HEK293 (cell line): Measurements from ENCODE around the gene CTF1.

Experiments used
- EGR2 ChIP-seq: fragments of 450-650 bp; formaldehyde crosslinking; IDR thresholded peaks from 2 replicates; pipeline ENCODE4 v1.5.1; 2016; ENCODE audit warnings: low read depth, missing biosample characterization, missing genetic modification characterization
- YY2 ChIP-seq: fragments of 450-650 bp; formaldehyde crosslinking; IDR thresholded peaks from 2 replicates; pipeline ENCODE4 v1.5.1; 2016; ENCODE audit warnings: missing biosample characterization, missing genetic modification characterization
- ZBTB20 ChIP-seq: fragments of 450-650 bp; formaldehyde crosslinking; IDR thresholded peaks from 2 replicates; pipeline ENCODE4 v1.5.1; 2016; ENCODE audit warnings: missing biosample characterization, missing genetic modification characterization
- ZBTB48 ChIP-seq: fragments of 450-650 bp; formaldehyde crosslinking; IDR thresholded peaks from 2 replicates; pipeline ENCODE4 v1.5.1; 2016; ENCODE audit warnings: missing biosample characterization, missing genetic modification characterization
- ZIC2 ChIP-seq: fragments of 450-650 bp; formaldehyde crosslinking; IDR thresholded peaks from 2 replicates; pipeline ENCODE4 v1.5.1; 2016; ENCODE audit warnings: missing biosample characterization, missing genetic modification characterization
- ZNF132 ChIP-seq: fragments of 450-650 bp; formaldehyde crosslinking; IDR thresholded peaks from 2 replicates; pipeline ENCODE4 v1.5.1; 2017; ENCODE audit warnings: missing biosample characterization, missing genetic modification characterization, borderline replicate concordance
- ZNF2 ChIP-seq: fragments of 450-650 bp; formaldehyde crosslinking; IDR thresholded peaks from 2 replicates; pipeline ENCODE4 v1.5.1; 2016; ENCODE audit warnings: missing biosample characterization, missing genetic modification characterization
- ZNF211 ChIP-seq: fragments of 450-650 bp; formaldehyde crosslinking; IDR thresholded peaks from 2 replicates; pipeline ENCODE4 v1.5.1; 2016; ENCODE audit warnings: low read depth, missing biosample characterization, missing genetic modification characterization
- ZNF266 ChIP-seq: fragments of 450-650 bp; formaldehyde crosslinking; IDR thresholded peaks from 2 replicates; pipeline ENCODE4 v1.5.1; 2016; ENCODE audit warnings: missing biosample characterization, missing genetic modification characterization, low read depth
- ZNF354C ChIP-seq: fragments of 450-650 bp; formaldehyde crosslinking; IDR thresholded peaks from 2 replicates; pipeline ENCODE4 v1.5.1; 2016; ENCODE audit warnings: missing biosample characterization, missing genetic modification characterization, low read depth, borderline replicate concordance
- ZNF416 ChIP-seq: fragments of 450-650 bp; formaldehyde crosslinking; IDR thresholded peaks from 2 replicates; pipeline ENCODE4 v1.5.1; 2016; ENCODE audit warnings: missing biosample characterization, missing genetic modification characterization
- ZNF561 ChIP-seq: fragments of 450-650 bp; IDR thresholded peaks from 2 replicates; pipeline ENCODE4 v1.5.1; 2018; ENCODE audit warnings: missing biosample characterization, missing genetic modification characterization, borderline replicate concordance
- ZNF623 ChIP-seq: fragments of 450-650 bp; formaldehyde crosslinking; IDR thresholded peaks from 2 replicates; pipeline ENCODE4 v1.5.1; 2016; ENCODE audit warnings: missing biosample characterization, missing genetic modification characterization
- ZNF701 ChIP-seq: fragments of 450-650 bp; formaldehyde crosslinking; IDR thresholded peaks from 2 replicates; pipeline ENCODE4 v1.5.1; 2016; ENCODE audit warnings: missing biosample characterization, missing genetic modification characterization
- TF ChIP-seq, protein P1 (sequence below): fragments of 450-650 bp; formaldehyde crosslinking; IDR thresholded peaks from 2 replicates; pipeline ENCODE4 v1.5.1; 2016; ENCODE audit warnings: missing biosample characterization, missing genetic modification characterization
- TF ChIP-seq, protein P2 (sequence below): IDR thresholded peaks from 2 replicates; pipeline ENCODE4 v1.6.1; 2011; ENCODE audit warnings: mild to moderate bottlenecking, low read depth, low read length, borderline replicate concordance
- TF ChIP-seq, protein P3 (sequence below): fragments of 450-650 bp; formaldehyde crosslinking; IDR thresholded peaks from 2 replicates; pipeline ENCODE4 v1.5.1; 2016; ENCODE audit warnings: missing biosample characterization, missing genetic modification characterization
- TF ChIP-seq, protein P4 (sequence below): fragments of 450-650 bp; formaldehyde crosslinking; IDR thresholded peaks from 2 replicates; pipeline ENCODE4 v1.5.0; 2017; ENCODE audit warnings: missing biosample characterization, missing genetic modification characterization, borderline replicate concordance
- TF ChIP-seq, protein P5 (sequence below): fragments of 450-650 bp; formaldehyde crosslinking; IDR thresholded peaks from 2 replicates; pipeline ENCODE4 v1.5.1; 2017; ENCODE audit warnings: missing biosample characterization, missing genetic modification characterization
- TF ChIP-seq, protein P6 (sequence below): fragments of 450-650 bp; formaldehyde crosslinking; IDR thresholded peaks from 2 replicates; pipeline ENCODE4 v1.5.1; 2016; ENCODE audit warnings: missing biosample characterization, missing genetic modification characterization, borderline replicate concordance
- TF ChIP-seq, protein P7 (sequence below): fragments of 450-650 bp; formaldehyde crosslinking; conservative IDR thresholded peaks from 2 replicates; pipeline ENCODE4 v1.5.1; 2016; ENCODE audit warnings: low read depth, missing biosample characterization, missing genetic modification characterization

CTF1 gene

DNA sequence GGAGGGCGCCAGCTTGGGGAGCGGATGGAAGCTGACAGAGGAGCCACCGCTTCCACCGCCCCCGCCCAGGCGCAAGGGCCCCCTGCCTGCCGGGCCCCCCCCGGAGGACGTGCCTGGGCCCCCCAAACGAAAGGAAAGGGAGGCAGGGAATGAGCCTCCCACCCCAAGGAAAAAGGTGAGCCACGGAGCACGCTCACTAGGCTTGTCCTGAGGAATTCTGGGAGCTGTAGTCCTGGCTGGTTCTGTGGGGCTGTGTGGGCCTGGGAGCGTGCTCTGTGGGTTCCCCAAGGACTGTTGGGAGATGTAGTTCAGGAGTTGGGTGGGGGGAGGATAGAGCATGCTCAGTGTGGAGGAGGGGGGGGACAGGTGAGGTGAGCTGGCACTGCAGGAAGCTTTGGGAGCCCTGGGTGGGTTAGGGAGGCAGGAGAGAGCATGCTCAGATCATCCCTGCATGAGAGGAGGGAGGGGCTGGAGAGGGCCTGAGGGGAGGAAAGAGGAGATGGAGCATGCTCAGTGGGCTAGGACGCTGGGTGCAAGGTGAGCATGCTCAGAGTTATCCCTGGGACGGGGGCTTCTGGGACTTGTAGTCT is 31.5 kb downstream of the CTF1 start (continued):
- TF ChIP-seq, protein P1, sequence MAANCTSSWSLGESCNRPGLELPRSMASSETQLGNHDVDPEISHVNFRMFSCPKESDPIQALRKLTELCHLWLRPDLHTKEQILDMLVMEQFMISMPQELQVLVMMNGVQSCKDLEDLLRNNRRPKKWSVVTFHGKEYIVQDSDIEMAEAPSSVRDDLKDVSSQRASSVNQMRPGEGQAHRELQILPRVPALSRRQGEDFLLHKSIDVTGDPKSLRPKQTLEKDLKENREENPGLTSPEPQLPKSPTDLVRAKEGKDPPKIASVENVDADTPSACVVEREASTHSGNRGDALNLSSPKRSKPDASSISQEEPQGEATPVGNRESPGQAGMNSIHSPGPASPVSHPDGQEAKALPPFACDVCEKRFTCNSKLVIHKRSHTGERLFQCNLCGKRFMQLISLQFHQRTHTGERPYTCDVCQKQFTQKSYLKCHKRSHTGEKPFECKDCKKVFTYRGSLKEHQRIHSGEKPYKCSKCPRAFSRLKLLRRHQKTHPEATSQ (tag by site-specific recombination): no peak
- TF ChIP-seq EGR2 (tag by site-specific recombination) (peak; percentile 65), ZIC2 (tag by site-specific recombination) (peak; percentile 44; the same call in 1 of the 2 replicates), ZNF354C (tag by site-specific recombination) (no peak), ZNF132 (tag by site-specific recombination) (no peak), ZNF2 (tag by site-specific recombination) (no peak), ZNF561 (no peak), ZBTB48 (tag by site-specific recombination) (peak; percentile 64; the same call in 1 of the 2 replicates), ZBTB20 (tag by site-specific recombination) (peak; percentile 38; the same call in 1 of the 2 replicates), ZNF266 (tag by site-specific recombination) (no peak), YY2 (tag by site-specific recombination) (no peak), ZNF623 (no peak), ZNF416 (tag by site-specific recombination) (no peak), ZNF211 (tag by site-specific recombination) (no peak), ZNF701 (no peak)
- TF ChIP-seq, protein P2, sequence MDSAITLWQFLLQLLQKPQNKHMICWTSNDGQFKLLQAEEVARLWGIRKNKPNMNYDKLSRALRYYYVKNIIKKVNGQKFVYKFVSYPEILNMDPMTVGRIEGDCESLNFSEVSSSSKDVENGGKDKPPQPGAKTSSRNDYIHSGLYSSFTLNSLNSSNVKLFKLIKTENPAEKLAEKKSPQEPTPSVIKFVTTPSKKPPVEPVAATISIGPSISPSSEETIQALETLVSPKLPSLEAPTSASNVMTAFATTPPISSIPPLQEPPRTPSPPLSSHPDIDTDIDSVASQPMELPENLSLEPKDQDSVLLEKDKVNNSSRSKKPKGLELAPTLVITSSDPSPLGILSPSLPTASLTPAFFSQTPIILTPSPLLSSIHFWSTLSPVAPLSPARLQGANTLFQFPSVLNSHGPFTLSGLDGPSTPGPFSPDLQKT: no peak
- TF ChIP-seq, protein P3, sequence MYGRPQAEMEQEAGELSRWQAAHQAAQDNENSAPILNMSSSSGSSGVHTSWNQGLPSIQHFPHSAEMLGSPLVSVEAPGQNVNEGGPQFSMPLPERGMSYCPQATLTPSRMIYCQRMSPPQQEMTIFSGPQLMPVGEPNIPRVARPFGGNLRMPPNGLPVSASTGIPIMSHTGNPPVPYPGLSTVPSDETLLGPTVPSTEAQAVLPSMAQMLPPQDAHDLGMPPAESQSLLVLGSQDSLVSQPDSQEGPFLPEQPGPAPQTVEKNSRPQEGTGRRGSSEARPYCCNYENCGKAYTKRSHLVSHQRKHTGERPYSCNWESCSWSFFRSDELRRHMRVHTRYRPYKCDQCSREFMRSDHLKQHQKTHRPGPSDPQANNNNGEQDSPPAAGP: no peak; the same call in 1 of the 2 replicates
- TF ChIP-seq, protein P4, sequence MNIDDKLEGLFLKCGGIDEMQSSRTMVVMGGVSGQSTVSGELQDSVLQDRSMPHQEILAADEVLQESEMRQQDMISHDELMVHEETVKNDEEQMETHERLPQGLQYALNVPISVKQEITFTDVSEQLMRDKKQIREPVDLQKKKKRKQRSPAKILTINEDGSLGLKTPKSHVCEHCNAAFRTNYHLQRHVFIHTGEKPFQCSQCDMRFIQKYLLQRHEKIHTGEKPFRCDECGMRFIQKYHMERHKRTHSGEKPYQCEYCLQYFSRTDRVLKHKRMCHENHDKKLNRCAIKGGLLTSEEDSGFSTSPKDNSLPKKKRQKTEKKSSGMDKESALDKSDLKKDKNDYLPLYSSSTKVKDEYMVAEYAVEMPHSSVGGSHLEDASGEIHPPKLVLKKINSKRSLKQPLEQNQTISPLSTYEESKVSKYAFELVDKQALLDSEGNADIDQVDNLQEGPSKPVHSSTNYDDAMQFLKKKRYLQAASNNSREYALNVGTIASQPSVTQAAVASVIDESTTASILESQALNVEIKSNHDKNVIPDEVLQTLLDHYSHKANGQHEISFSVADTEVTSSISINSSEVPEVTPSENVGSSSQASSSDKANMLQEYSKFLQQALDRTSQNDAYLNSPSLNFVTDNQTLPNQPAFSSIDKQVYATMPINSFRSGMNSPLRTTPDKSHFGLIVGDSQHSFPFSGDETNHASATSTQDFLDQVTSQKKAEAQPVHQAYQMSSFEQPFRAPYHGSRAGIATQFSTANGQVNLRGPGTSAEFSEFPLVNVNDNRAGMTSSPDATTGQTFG (tag by site-specific recombination): no peak
- TF ChIP-seq, protein P5, sequence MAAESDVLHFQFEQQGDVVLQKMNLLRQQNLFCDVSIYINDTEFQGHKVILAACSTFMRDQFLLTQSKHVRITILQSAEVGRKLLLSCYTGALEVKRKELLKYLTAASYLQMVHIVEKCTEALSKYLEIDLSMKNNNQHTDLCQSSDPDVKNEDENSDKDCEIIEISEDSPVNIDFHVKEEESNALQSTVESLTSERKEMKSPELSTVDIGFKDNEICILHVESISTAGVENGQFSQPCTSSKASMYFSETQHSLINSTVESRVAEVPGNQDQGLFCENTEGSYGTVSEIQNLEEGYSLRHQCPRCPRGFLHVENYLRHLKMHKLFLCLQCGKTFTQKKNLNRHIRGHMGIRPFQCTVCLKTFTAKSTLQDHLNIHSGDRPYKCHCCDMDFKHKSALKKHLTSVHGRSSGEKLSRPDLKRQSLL (tag by site-specific recombination): no peak
- TF ChIP-seq, protein P6, sequence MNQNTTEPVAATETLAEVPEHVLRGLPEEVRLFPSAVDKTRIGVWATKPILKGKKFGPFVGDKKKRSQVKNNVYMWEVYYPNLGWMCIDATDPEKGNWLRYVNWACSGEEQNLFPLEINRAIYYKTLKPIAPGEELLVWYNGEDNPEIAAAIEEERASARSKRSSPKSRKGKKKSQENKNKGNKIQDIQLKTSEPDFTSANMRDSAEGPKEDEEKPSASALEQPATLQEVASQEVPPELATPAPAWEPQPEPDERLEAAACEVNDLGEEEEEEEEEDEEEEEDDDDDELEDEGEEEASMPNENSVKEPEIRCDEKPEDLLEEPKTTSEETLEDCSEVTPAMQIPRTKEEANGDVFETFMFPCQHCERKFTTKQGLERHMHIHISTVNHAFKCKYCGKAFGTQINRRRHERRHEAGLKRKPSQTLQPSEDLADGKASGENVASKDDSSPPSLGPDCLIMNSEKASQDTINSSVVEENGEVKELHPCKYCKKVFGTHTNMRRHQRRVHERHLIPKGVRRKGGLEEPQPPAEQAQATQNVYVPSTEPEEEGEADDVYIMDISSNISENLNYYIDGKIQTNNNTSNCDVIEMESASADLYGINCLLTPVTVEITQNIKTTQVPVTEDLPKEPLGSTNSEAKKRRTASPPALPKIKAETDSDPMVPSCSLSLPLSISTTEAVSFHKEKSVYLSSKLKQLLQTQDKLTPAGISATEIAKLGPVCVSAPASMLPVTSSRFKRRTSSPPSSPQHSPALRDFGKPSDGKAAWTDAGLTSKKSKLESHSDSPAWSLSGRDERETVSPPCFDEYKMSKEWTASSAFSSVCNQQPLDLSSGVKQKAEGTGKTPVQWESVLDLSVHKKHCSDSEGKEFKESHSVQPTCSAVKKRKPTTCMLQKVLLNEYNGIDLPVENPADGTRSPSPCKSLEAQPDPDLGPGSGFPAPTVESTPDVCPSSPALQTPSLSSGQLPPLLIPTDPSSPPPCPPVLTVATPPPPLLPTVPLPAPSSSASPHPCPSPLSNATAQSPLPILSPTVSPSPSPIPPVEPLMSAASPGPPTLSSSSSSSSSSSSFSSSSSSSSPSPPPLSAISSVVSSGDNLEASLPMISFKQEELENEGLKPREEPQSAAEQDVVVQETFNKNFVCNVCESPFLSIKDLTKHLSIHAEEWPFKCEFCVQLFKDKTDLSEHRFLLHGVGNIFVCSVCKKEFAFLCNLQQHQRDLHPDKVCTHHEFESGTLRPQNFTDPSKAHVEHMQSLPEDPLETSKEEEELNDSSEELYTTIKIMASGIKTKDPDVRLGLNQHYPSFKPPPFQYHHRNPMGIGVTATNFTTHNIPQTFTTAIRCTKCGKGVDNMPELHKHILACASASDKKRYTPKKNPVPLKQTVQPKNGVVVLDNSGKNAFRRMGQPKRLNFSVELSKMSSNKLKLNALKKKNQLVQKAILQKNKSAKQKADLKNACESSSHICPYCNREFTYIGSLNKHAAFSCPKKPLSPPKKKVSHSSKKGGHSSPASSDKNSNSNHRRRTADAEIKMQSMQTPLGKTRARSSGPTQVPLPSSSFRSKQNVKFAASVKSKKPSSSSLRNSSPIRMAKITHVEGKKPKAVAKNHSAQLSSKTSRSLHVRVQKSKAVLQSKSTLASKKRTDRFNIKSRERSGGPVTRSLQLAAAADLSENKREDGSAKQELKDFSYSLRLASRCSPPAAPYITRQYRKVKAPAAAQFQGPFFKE: no peak
- TF ChIP-seq, protein P7, sequence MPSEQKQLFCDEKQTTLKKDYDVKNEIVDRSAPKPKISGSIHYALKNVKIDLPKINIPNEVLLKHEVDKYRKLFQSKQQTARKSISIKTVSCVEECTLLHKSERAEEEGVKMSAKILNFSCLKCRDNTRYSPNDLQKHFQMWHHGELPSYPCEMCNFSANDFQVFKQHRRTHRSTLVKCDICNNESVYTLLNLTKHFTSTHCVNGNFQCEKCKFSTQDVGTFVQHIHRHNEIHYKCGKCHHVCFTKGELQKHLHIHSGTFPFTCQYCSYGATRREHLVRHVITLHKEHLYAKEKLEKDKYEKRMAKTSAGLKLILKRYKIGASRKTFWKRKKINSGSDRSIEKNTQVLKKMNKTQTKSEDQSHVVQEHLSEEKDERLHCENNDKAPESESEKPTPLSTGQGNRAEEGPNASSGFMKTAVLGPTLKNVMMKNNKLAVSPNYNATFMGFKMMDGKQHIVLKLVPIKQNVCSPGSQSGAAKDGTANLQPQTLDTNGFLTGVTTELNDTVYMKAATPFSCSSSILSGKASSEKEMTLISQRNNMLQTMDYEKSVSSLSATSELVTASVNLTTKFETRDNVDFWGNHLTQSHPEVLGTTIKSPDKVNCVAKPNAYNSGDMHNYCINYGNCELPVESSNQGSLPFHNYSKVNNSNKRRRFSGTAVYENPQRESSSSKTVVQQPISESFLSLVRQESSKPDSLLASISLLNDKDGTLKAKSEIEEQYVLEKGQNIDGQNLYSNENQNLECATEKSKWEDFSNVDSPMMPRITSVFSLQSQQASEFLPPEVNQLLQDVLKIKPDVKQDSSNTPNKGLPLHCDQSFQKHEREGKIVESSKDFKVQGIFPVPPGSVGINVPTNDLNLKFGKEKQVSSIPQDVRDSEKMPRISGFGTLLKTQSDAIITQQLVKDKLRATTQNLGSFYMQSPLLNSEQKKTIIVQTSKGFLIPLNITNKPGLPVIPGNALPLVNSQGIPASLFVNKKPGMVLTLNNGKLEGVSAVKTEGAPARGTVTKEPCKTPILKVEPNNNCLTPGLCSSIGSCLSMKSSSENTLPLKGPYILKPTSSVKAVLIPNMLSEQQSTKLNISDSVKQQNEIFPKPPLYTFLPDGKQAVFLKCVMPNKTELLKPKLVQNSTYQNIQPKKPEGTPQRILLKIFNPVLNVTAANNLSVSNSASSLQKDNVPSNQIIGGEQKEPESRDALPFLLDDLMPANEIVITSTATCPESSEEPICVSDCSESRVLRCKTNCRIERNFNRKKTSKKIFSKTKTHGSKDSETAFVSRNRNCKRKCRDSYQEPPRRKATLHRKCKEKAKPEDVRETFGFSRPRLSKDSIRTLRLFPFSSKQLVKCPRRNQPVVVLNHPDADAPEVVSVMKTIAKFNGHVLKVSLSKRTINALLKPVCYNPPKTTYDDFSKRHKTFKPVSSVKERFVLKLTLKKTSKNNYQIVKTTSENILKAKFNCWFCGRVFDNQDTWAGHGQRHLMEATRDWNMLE: no peak
